Activated gamma-delta T cell treated with anti-CD3 and anti-CD28 coated beads, Interleukin-2, amount 50 U/mL, for 16 hours (primary cell): ENCODE results near the gene BTBD16.

Experiments used
- DNase-seq: peaks from one replicate; pipeline ENCODE4 v3.0.0-alpha.2; 2020; ENCODE audit warnings: low read depth

Gene BTBD16

DNA sequence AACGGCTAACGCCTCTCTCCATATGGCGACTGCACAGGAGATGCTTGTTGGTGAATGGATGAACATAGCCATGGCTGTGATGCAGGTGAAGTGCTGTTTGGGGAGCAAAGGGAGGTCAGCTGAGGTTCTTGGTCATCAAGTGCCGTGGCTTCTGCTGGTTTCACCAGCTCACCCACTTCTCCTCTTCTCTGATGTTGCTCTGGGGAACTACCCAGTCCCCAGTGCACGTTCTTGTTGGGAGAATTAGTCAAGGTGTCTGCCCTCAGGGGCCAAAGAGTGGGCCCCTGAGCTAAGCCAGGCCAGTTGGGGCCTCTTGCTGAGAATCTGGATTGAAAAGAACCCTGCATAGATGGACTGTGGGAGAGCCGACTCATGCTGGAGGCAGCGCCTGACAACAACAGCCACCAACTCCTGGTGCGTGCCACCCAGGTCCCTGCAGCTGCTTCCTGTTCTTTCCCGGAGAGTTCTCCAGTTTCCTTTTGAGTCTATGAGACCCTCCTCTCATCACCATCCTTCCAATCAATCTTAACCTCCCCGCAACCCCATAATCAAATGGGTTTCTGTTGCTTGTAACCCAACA lies 3.0 kb downstream of the BTBD16 start:
- DNase-seq = no peak

GRCh38 chr10:122276611-122277208 lies 5.6 kb downstream of the BTBD16 start:
- DNase-seq = no peak

DNA sequence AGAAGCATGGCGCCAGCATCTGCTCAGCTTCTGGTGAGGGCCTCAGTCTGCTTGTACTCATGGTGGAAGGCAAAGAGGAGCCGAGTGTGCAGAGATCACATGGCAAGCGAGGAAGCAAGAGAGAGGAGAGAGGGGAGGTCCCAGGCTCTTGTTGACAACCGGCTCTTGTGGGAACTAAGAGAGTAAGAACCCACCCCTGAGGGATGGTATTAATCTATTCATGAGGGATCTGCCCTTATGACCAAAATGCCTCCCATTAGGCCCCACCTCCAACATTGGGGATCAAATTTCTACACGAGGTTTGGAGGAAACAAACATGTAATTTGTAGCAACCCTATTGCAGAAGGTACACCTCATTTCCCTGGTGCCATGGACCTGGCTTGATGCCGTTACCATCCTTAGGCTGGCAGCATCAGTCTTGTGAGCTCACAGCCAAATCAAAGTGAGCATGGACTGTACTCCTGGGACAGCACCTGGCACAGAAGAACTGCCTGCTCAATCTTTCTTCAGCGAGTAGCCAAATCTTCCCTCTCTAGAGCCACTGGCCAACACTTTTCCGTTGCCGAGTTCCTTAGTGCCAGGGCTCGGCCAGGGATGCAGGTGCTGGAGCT lies 6.5 kb downstream of the BTBD16 start:
- no peak for DNase-seq

DNA sequence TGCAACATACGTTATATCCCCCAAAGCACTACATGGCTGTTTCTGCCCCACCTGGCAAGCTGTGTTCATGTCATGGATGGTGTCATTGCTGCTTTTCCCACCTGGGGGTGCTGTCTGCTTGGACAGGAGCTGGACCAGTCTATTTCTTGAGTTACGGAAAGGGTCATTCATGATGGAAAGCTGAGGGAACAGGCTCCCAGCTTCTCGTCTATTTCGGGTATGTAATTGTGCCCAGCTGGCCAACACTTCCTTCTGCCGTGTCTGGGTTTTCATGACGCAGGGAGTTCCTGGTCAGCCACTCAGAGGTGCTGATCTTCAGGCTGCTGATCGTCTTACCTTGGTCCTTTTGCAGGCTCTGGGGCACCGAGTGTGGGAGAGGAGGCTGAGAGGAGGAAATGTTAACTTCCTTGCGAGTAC lies 8.6 kb downstream of the BTBD16 start:
- DNase-seq = no peak

GRCh38 chr10:122280156-122280555 lies 9.1 kb downstream of the BTBD16 start:
- no peak for DNase-seq

- DNase-seq = no peak
These were observed 10.0 kb downstream of the BTBD16 start for GRCh38 chr10:122281018-122281626.

- DNase-seq = no peak
These were observed 10.7 kb downstream of the BTBD16 start for GRCh38 chr10:122281751-122282150.

- no peak for DNase-seq
These were observed 11.2 kb downstream of the BTBD16 start for GRCh38 chr10:122282253-122282671.

DNA sequence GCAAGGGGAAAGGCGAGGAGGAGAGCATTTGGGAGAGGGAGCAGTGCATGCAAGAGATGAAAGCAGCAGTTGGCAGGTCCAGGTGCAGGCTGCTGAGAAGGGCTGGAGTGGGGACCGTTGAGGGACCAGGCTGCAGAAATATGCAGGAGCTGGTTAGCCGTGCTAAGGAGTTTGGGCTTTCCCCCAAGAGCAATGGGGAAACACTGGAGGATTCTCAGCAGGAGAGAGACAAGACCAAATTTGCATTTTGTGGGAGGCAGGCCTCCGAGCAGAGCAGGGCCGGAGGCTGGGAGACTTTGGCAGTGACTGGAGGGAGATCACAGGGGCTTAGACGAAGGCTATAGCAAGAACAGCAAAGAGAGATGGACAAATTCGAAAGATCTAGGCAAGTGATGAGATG lies 11.8 kb downstream of the BTBD16 start:
- no peak for DNase-seq

DNA sequence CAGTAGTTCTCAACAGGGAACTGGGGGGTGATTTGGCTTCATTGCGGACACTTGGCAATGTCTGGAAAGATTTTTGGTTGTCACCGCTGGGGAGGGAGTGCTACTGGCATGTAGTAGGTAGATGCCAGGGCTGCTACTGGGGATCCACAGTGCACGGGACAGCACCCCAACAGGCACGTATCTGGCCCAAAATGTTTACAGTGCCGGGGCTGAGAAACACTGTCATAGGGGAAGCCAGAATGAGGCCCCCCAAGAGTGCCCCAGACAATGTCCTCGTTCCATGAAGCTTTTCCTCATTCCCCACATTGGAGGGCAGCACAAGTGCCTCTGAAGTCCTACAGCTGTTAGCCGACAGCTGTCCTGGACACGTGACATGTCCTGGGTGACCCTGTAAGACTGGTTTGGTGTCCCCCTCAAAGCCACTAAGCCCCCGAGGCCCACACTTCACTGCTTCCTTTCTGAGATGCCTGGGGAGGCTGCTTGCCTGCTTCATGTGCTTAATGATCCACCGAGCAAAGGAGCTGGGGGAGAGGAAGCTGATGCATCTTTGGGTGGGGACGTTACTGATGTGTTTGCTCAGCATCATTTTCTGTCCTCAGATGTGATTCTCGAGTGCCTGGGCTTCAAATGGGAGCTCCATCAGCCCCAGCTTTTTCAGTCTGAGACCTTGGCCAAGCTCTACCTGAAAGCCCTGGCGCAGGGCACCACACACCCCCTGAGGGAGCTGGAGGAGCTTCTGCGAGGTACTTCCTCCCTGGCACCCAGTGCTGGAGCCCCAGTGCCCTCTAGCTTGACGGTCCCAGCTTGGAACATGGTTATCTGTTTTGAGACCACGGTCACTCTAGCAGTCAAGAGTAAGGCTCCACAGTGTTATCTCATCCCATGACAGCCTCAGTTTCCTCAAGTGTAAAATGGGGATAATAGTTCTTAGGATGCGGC lies 14.7 kb downstream of the BTBD16 start:
- DNase-seq = no peak

DNA sequence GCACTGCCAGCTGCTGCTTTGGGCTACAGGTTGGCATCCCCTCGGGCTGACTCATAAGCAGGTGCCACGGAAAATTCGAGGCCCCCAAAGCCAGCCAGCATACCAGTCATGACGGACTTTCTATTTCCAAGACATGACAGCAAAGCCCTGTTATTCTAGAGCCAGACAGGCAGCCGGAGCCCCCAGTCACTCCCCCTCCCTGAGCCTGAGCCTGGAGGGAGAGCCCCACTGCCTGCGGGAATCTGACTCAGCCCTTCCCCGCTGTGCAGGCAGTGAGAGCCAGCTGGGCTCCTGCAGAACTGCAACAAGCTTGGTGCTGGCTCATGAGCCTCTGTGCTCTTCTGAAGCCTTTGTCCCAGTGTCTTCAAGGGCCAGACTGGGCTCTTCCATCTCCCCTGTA lies 15.8 kb downstream of the BTBD16 start:
- no peak for DNase-seq

DNA sequence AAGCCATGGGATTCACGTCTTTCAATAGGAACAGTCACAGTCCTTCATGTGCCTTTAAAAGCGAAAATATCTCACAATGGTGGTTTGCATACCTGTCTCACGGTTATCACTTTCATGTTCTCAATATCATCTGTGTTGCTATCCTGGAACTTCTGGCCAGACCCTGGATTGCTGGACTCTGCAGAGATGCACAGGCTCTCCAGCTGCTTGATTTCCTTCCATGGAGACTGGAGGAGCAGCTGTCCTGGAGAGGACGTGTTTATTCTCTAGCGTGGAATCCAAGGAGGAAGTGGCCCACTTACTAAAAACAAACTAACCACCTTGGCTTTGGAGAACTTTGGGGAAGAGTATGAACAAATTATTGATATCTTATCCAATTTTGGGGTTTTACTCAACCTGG lies 16.5 kb downstream of the BTBD16 start:
- no peak for DNase-seq

DNA sequence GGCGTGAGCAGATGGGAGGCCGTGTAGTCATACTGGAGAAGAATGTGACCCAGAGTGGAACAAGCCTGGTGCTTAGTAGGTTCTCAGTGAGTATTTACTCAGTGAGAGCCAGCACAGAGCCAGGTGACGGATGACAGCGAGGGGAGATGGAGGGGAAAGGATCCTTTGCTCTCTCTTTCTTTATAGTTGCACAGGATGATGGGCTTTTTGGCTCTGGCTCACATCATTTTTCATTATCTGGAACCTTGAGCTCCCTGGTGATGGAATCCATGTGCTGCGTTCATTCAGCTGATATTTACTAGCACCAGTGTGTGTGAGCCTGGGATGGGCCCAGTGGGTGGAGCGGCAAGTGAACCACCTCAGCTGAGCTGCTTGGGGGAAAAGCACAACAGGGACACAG lies 17.2 kb downstream of the BTBD16 start:
- DNase-seq = no peak

DNA sequence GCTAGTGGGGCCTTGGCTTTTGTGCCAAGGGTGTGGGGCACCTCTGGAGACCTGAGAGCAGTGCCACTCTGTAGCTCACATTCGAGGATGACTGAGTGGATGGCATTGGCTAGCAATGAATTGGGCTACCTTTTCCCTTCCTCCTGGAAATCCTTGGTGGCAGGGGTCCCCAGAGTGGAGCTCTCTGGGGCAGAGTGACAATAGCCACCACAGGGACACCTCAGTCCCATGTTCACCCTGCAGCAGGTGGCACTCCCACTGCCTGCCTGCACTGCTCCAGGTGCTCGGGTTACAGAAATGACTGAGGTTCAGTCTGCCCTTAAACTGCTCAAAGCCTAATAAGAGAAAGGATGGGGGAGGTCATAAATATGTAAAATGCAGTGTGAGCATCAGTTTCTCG lies 17.8 kb downstream of the BTBD16 start:
- DNase-seq = no peak

DNA sequence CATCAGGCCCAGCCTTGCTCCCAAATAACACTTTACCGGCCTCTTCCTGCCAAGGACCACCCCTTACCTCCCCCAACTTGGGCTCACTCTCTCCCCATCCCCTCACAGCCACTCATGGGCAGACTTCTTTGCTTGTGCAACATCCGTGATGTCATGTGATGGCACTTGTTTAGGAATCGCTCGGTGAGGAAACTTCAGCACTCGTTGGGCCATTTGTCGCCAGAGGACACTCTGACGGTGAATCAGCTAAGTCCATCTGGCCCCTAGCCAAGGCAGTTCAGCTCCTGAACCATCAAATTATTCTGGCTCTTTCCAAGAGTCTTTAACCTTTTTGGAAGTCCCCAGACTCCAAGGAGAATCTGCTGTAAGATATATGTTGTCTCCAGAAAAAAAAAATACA lies 19.2 kb downstream of the BTBD16 start:
- DNase-seq = no peak

- no peak for DNase-seq
These were observed 19.9 kb downstream of the BTBD16 start for GRCh38 chr10:122290833-122291532.

- no peak for DNase-seq
These were observed 20.6 kb downstream of the BTBD16 start for GRCh38 chr10:122291739-122292138.

- DNase-seq = no peak
These were observed 21.3 kb downstream of the BTBD16 start for GRCh38 chr10:122292376-122292775.

DNA sequence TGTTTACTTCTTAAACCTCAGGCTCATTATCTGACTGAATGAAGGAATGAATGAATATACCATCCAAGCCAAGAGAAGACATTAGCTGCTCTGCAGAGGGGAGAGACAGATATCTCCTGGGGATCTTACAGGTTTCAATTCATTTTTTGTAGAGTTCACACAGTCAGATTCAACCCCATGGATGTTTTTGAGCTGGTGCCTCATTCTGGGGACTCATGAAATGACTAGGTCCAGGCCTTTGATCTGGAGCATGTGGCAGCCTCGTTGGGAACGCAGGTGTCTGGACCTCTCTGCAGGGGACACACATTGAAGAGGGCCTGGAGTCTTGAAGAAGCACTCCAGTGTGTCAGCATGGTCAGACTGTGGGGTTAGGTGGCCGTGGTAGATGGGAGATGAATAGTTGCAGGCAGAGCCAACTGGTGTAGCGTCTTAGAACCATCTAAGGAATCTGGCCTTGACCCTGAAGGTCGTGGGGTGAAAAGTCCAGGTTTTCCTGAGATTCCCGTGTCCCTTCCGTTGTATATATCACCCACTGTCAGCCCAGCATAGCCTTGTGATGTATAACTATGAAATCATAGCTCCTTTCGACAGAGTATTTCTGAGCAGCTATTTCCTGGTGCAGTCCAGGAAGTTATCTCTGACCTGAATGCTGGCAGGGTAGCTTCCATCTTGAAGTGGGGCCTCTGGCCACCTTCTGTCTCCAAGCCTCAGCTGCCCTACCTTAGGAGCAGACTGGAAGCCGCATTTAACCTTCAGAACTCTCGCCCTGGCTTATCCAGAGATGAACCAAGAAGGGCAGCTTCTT lies 22.3 kb downstream of the BTBD16 start:
- no peak for DNase-seq

GRCh38 chr10:122293961-122294380 lies 22.9 kb downstream of the BTBD16 start:
- DNase-seq = no peak
